ENCODE data around the gene FRMD8.

FRMD8 gene

DNA sequence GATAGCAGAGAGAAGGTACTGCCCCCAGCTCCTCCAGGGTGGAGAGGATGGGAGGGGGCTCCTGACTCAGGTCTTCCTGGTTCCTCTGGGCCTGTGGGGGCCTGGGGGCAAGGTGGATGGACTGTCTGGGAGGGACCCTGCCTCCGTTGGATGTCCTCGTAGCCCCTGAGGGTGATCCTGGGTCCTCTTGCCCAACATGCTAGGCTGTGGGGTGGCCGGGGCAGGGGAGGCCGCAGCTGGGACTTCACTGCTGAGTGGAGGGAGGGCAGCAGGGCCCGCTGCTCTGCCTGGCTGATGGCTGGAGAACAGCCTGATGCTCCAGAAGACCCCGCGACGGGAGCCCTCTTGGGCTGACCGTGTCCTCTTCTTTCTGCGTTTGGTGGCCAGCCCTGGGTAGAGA, 13.4 kb downstream of the FRMD8 start:
- H3K27me3 ChIP-seq (ENCODE audit: insufficient read depth, poor library complexity, severe bottlenecking), result no peaks in the 10 kb centered on the region
- no peak overlapping the region for H3K27ac ChIP-seq (ENCODE audit: poor library complexity, severe bottlenecking)
- ATAC-seq (ENCODE audit: low read depth) (no peak), DNase-seq (ENCODE audit: low spot score) (peak; percentile 56)
- H3K4me1 ChIP-seq (ENCODE audit: insufficient read depth, poor library complexity, severe bottlenecking), result no peaks in the 10 kb centered on the region
- H3K4me3 ChIP-seq (ENCODE audit: severe bottlenecking), result no peak overlapping the region
- no peaks in the 10 kb centered on the region for H3K9me3 ChIP-seq (ENCODE audit: severe bottlenecking)
- TF ChIP-seq, protein P1, sequence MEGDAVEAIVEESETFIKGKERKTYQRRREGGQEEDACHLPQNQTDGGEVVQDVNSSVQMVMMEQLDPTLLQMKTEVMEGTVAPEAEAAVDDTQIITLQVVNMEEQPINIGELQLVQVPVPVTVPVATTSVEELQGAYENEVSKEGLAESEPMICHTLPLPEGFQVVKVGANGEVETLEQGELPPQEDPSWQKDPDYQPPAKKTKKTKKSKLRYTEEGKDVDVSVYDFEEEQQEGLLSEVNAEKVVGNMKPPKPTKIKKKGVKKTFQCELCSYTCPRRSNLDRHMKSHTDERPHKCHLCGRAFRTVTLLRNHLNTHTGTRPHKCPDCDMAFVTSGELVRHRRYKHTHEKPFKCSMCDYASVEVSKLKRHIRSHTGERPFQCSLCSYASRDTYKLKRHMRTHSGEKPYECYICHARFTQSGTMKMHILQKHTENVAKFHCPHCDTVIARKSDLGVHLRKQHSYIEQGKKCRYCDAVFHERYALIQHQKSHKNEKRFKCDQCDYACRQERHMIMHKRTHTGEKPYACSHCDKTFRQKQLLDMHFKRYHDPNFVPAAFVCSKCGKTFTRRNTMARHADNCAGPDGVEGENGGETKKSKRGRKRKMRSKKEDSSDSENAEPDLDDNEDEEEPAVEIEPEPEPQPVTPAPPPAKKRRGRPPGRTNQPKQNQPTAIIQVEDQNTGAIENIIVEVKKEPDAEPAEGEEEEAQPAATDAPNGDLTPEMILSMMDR (IDR thresholded peaks at IDR 0.05; ENCODE audit: poor library complexity, severe bottlenecking), result no peak
- peaks cover 38% of the 10 kb centered on the region for H3K36me3 ChIP-seq (ENCODE audit: low read depth)

DNA sequence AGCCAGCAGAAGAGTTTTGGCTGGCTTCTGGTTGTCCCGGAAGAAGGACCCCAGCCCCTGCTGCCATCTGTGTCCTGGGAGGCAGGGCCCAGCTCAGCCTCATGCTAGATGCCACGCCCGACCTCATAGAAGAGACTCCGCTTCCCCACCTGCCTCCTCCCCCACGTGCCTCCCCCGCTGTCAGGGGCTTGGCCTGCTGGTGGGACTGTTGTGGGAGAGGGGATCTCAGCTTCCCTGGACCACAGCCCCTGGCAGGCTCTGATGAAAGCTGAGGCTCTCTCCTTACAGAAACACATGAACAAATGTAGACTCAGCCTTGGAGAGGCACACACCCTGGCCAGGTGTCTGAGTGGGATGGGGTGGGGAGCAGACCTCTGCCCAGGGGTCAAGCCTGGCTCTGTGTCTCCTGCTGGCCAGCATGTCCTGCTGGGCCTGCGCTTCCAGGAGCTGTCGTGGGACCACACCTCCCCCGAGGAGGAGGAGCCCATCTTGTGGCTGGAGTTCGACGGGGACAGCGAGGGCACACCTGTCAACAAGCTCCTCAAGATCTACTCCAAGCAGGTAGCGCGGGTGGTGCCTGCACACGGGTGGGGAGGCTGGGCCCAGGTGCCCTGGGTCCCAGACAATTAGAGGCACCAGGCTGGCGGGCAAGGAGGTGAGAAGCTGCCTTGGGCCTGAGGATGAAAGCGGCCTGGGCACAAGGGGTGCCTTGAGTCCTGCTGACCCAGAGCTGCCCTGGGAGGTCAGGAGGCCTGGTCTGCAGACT, 14.1 kb downstream of the FRMD8 start:
- H3K4me1 ChIP-seq (ENCODE audit: insufficient read depth, poor library complexity, severe bottlenecking), result no peaks in the 10 kb centered on the region
- H3K9me3 ChIP-seq (ENCODE audit: severe bottlenecking), result no peaks in the 10 kb centered on the region
- no peak overlapping the region for H3K27ac ChIP-seq (ENCODE audit: poor library complexity, severe bottlenecking)
- H3K4me3 ChIP-seq (ENCODE audit: severe bottlenecking), result no peak overlapping the region
- no peak for ATAC-seq (ENCODE audit: low read depth)
- DNase-seq (ENCODE audit: low spot score), result no peak
- TF ChIP-seq, protein P1 (IDR thresholded peaks at IDR 0.05; ENCODE audit: poor library complexity, severe bottlenecking), result no peak
- peaks cover 43% of the 10 kb centered on the region for H3K36me3 ChIP-seq (ENCODE audit: low read depth)
- H3K27me3 ChIP-seq (ENCODE audit: insufficient read depth, poor library complexity, severe bottlenecking), result no peaks in the 10 kb centered on the region

- DNase-seq (ENCODE audit: low spot score), result no peak
- H3K27me3 ChIP-seq (ENCODE audit: insufficient read depth, poor library complexity, severe bottlenecking), result no peaks in the 10 kb centered on the region
- no peak overlapping the region for H3K4me3 ChIP-seq (ENCODE audit: severe bottlenecking)
- no peak overlapping the region for H3K27ac ChIP-seq (ENCODE audit: poor library complexity, severe bottlenecking)
- no peak for ATAC-seq (ENCODE audit: low read depth)
- H3K4me1 ChIP-seq (ENCODE audit: insufficient read depth, poor library complexity, severe bottlenecking), result no peaks in the 10 kb centered on the region
- no peaks in the 10 kb centered on the region for H3K9me3 ChIP-seq (ENCODE audit: severe bottlenecking)
- H3K36me3 ChIP-seq (ENCODE audit: low read depth), result peaks cover 47% of the 10 kb centered on the region
- TF ChIP-seq, protein P1 (IDR thresholded peaks at IDR 0.05; ENCODE audit: poor library complexity, severe bottlenecking), result no peak
Observed at GRCh38 chr11:65401073-65401802, 14.8 kb downstream of the FRMD8 start.

DNA sequence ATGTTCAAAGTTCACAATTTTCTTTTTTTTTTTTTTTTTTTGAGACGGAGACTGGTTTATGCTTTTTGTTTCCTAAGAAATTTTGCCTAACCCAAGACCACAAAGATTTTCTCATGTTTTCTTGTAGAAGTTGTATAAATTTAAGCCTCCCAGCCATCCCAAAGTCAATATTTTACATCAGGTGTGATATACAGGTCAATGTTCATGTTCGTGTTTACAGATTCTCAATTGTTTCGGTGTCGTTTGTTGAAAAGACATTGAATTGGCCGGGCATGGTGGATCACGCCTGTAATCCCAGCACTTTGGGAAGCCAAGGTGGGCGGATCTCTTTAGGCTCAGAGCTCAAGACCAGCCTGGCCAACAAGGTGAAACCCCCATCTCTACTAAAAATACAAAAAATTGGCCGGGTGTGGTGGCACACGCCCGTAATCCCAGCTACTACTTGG, 15.4 kb downstream of the FRMD8 start:
- TF ChIP-seq, protein P1 (IDR thresholded peaks at IDR 0.05; ENCODE audit: poor library complexity, severe bottlenecking), result no peak
- no peak overlapping the region for H3K27ac ChIP-seq (ENCODE audit: poor library complexity, severe bottlenecking)
- no peak overlapping the region for H3K4me3 ChIP-seq (ENCODE audit: severe bottlenecking)
- DNase-seq (ENCODE audit: low spot score), result no peak
- H3K9me3 ChIP-seq (ENCODE audit: severe bottlenecking), result no peaks in the 10 kb centered on the region
- no peaks in the 10 kb centered on the region for H3K4me1 ChIP-seq (ENCODE audit: insufficient read depth, poor library complexity, severe bottlenecking)
- no peaks in the 10 kb centered on the region for H3K27me3 ChIP-seq (ENCODE audit: insufficient read depth, poor library complexity, severe bottlenecking)
- no peak for ATAC-seq (ENCODE audit: low read depth)
- H3K36me3 ChIP-seq (ENCODE audit: low read depth), result peaks cover 50% of the 10 kb centered on the region

Data from RWPE2 (cell line).